HepG2 (cell line): ENCODE measurements around the gene GREM1. TPM values are rescaled to one million over a fixed set of nuclear protein-coding genes. Genes with fewer than 3 reads are reported as not detected.

Source experiments
- ATAC-seq: fragments of 200-7000 bp; cut with Tn5 transposase; 3 replicates; pipeline ENCODE4 v1.9.1; 2020; ENCODE audit warnings: mild to moderate bottlenecking, moderate library complexity
- BruUV-seq: library from RNA; stranded (reverse); fragments of 400-500 nt; replicated peaks from 2 replicates; lab custom pipeline; 2021; lab: Mats Ljungman, UMichigan
- CTCF ChIA-PET: fragments of 300-600 bp; formaldehyde crosslinking; extraction: SDS; loops from one replicate; lab custom pipeline; 2021; ENCODE audit warnings: low total read pairs, inconsistent platforms, low intra/inter-chr PET ratio; lab: Yijun Ruan, JAX
- POLR2A ChIA-PET: fragments of 350-600 bp; sonication (Branson Sonifier 250); formaldehyde crosslinking; loops from one replicate; lab custom pipeline; 2020; ENCODE audit warnings: antibody characterized with exemption, inconsistent platforms; lab: Yijun Ruan, JAX
- DNase-seq: peaks from one replicate; pipeline ENCODE4 v3.0.0-alpha.2; 2015; ENCODE audit warnings: low spot score
- FAIRE-seq: peaks from 3 replicates; lab custom pipeline; 2011; peaks lifted over from hg19 to GRCh38; lab: Jason Lieb, UNC
- H2AFZ ChIP-seq: one replicate; pipeline ENCODE4 v1.6.1; 2011; ENCODE audit warnings: low read length, inconsistent platforms
- H3K27ac ChIP-seq: fragments of 300-600 bp; 3 replicates; pipeline ENCODE4 v1.8.0; 2011; ENCODE audit warnings: mixed run types, mild to moderate bottlenecking, mixed read lengths, low read length, inconsistent platforms; ENCODE audit not compliant: insufficient read depth; ENCODE audit errors: extremely low read length
- H3K27me3 ChIP-seq, 2 experiments: fragments of 200-600 bp in 1 of 2; 2 replicates in 1 of 2; 3 replicates in 1 of 2; pipeline versions ENCODE4 v1.6.0 to v1.8.0; 2011; ENCODE audit warnings: low read length in 2 of 2, mild to moderate bottlenecking in 2 of 2, moderate library complexity in 2 of 2, inconsistent platforms in 1 of 2; ENCODE audit not compliant: insufficient read depth in 2 of 2, control insufficient read depth in 1 of 2
- H3K36me3 ChIP-seq, 2 experiments: fragments of 200-600 bp in 1 of 2; replicated peaks in 1 of 2; 2 replicates in 1 of 2; 3 replicates in 1 of 2; pipeline versions ENCODE4 v1.5.1 to v1.8.0; 2011; ENCODE audit warnings: low read length in 2 of 2, inconsistent platforms in 1 of 2; ENCODE audit not compliant: insufficient read depth in 2 of 2, control insufficient read depth in 1 of 2
- H3K4me1 ChIP-seq: 2 replicates; pipeline ENCODE4 v1.5.1; 2012; ENCODE audit warnings: low read length, inconsistent platforms; ENCODE audit not compliant: insufficient read depth
- H3K4me2 ChIP-seq: 2 replicates; pipeline ENCODE4 v1.6.0; 2011; ENCODE audit warnings: low read depth, low read length, inconsistent platforms
- H3K4me3 ChIP-seq, 3 experiments: fragments of 200-600 bp in 1 of 3; sonication (generic), shearing (Covaris generic) in 1 of 3; replicated peaks in 1 of 3; 2 replicates each; pipeline ENCODE4 v1.5.1; 2011 to 2016; ENCODE audit warnings: low read length in 3 of 3, inconsistent platforms in 2 of 3, low read depth in 2 of 3, mild to moderate bottlenecking in 2 of 3, control low read depth in 1 of 3, mixed read lengths in 1 of 3; ENCODE audit not compliant: insufficient read depth in 1 of 3
- H3K79me2 ChIP-seq: one replicate; pipeline ENCODE4 v1.6.1; 2011; ENCODE audit warnings: low read length, inconsistent platforms; ENCODE audit not compliant: insufficient read depth
- H3K9ac ChIP-seq: 2 replicates; pipeline ENCODE4 v1.6.0; 2011; ENCODE audit warnings: mild to moderate bottlenecking, low read depth, low read length, inconsistent platforms; ENCODE audit not compliant: insufficient read depth
- H3K9me3 ChIP-seq: 2 replicates; pipeline ENCODE4 v1.5.1; 2012; ENCODE audit warnings: mild to moderate bottlenecking, low read length
- H4K20me1 ChIP-seq: 2 replicates; pipeline ENCODE4 v1.6.0; 2011; ENCODE audit warnings: inconsistent platforms, mild to moderate bottlenecking, low read length, moderate library complexity; ENCODE audit not compliant: insufficient read depth
- EP300 ChIP-seq, 3 experiments: sonication (generic) in 1 of 3; formaldehyde crosslinking in 1 of 3; IDR thresholded peaks; 2 replicates each; pipeline versions ENCODE4 v1.5.1 to v1.6.1; 2011 to 2020; ENCODE audit warnings: low read depth in 2 of 3, low read length in 2 of 3, borderline replicate concordance in 1 of 3, improper control_type of control experiment in 1 of 3, mild to moderate bottlenecking in 1 of 3, missing genetic modification reagents in 1 of 3, moderate library complexity in 1 of 3
- FOSL2 ChIP-seq: sonication (generic); formaldehyde crosslinking; IDR thresholded peaks from 2 replicates; pipeline ENCODE4 v1.4.0; 2020; ENCODE audit warnings: missing genetic modification reagents
- HMG20A ChIP-seq: IDR thresholded peaks from 2 replicates; pipeline ENCODE4 v1.6.1; 2016; ENCODE audit warnings: borderline replicate concordance
- HNF4A ChIP-seq: sonication (generic); formaldehyde crosslinking; IDR thresholded peaks from 2 replicates; pipeline ENCODE4 v1.4.0; 2020; ENCODE audit warnings: missing genetic modification reagents
- SOX13 ChIP-seq, 3 experiments: fragments of 450-650 bp in 1 of 3; sonication (generic) in 1 of 3; formaldehyde crosslinking in 1 of 3; IDR thresholded peaks in 2 of 3; conservative IDR thresholded peaks in 1 of 3; 2 replicates each; pipeline versions ENCODE4 v1.5.0 to v1.6.1; 2016 to 2020; ENCODE audit warnings: antibody characterized with exemption in 1 of 3, mild to moderate bottlenecking in 1 of 3, missing compliant biosample characterization in 1 of 3, missing genetic modification reagents in 1 of 3, moderate library complexity in 1 of 3
- ZNF326 ChIP-seq: sonication (generic); formaldehyde crosslinking; IDR thresholded peaks from 2 replicates; pipeline ENCODE4 v1.4.0; 2020; ENCODE audit warnings: missing genetic modification reagents, borderline replicate concordance
- ZNF367 ChIP-seq: sonication (generic); formaldehyde crosslinking; IDR thresholded peaks from 2 replicates; pipeline ENCODE4 v1.4.0; 2020; ENCODE audit warnings: missing genetic modification reagents, borderline replicate concordance
- ZNF446 ChIP-seq: sonication (generic); formaldehyde crosslinking; IDR thresholded peaks from 2 replicates; pipeline ENCODE4 v1.5.0; 2020; ENCODE audit warnings: mild to moderate bottlenecking, missing genetic modification reagents
- ZNF574 ChIP-seq: sonication (generic); formaldehyde crosslinking; IDR thresholded peaks from 2 replicates; pipeline ENCODE4 v1.4.0; 2020; ENCODE audit warnings: missing genetic modification reagents
- WGBS: methylation state at CpG from one replicate; pipeline ENCODE4 v1.1.6; 2017; ENCODE audit warnings: low lambda C conversion rate; 5-methylcytosine and 5-hydroxymethylcytosine counted together
- in situ Hi-C: cut with HindIII; loops from 2 replicates; pipeline ENCODE4 v1.10.0; 2017; ENCODE audit warnings: low pct_unique_long_range_greater_than_20kb; ENCODE audit not compliant: extremely low pct_ligation_motif_present
- intact Hi-C: fragments of 100-400 bp; cut with micrococcal nuclease; formaldehyde crosslinking; loops from one replicate; pipeline ENCODE4 v1.10.0; 2022; ENCODE audit not compliant: unreplicated experiment
- polyA plus RNA-seq, 8 experiments: library from polyadenylated mRNA; depleted of rRNA in 3 of 8; stranded (reverse) in 7 of 8; unstranded in 1 of 8; fragments of >200 nt; fragmentation: Illumina TruSeq in 4 of 8; extraction: Trizol in 4 of 8; gene quantifications; 2 replicates each; pipeline versions ENCODE4 v1.2.1 to v1.2.3, GENCODE V29; 2011 to 2016; ENCODE audit warnings: low read depth in 4 of 8, missing spikeins in 1 of 8, mixed read lengths in 1 of 8; ENCODE audit not compliant: insufficient read depth in 1 of 8
- total RNA-seq, 5 experiments: library from RNA; depleted of rRNA; stranded (reverse); fragments of >200 nt; fragmentation: Illumina TruSeq; extraction: Trizol; gene quantifications; 2 replicates each; pipeline ENCODE4 v1.2.3, GENCODE V29; 2016; ENCODE audit warnings: low read depth in 1 of 5

GREM1 gene
- total and polyA plus RNA-seq, 2 of the 13 experiments (the other 11 are each of a cell fraction or from before 2014, with no cell fraction given) = 0.02 to 0.08 TPM

- TF ChIP-seq EP300 (IDR thresholded peaks at IDR 0.05; ENCODE audit: low read depth in 2 of 2, low read length in 2 of 2) = peak in 1 of 2 experiments; percentile 33; a peak in 1 of 4 replicates
- TF ChIP-seq EP300 (CRISPR knock-in tag; IDR thresholded peaks at IDR 0.05; ENCODE audit: borderline replicate concordance) = no peak
- 0 out of 2 replicates have a peak, but pooled peaks have one; percentile 25 for TF ChIP-seq HMG20A (CRISPR knock-in tag)
- peak; percentile 69 for TF ChIP-seq HNF4A (CRISPR knock-in tag)
Measured at GRCh38 chr15:32767236-32767635, 49.4 kb downstream of the GREM1 start (continued).

- ATAC-seq (no peak), DNase-seq (peak; percentile 38), FAIRE-seq (no peak)
- in situ Hi-C loops (no loop called here), intact Hi-C loops (loop anchor here (5.0 kb wide), 1 partner anchor 117 kb away; no protein-coding TSS in a partner anchor)
- no peaks in the 10 kb centered on the region for H3K9me3 ChIP-seq
- CTCF ChIA-PET = no interaction called here
- H3K4me3 ChIP-seq = no peak overlapping the region
- H3K79me2 ChIP-seq = no peaks in the 10 kb centered on the region
- no peaks in the 10 kb centered on the region for H4K20me1 ChIP-seq
- no peak overlapping the region for H2AFZ ChIP-seq
- no peak overlapping the region for H3K27ac ChIP-seq
- no peaks in the 10 kb centered on the region for H3K36me3 ChIP-seq
- H3K27me3 ChIP-seq = no peaks in the 10 kb centered on the region
- TF ChIP-seq ZNF326 (CRISPR knock-in tag) (no peak), ZNF367 (CRISPR knock-in tag) (no peak), FOSL2 (CRISPR knock-in tag) (peak; percentile 78), ZNF574 (CRISPR knock-in tag) (no peak), ZNF446 (CRISPR knock-in tag) (no peak), SOX13 (IDR thresholded peaks at IDR 0.05) (no peak), SOX13 (CRISPR knock-in tag; conservative IDR thresholded peaks at IDR 0.05 in 1 of 2, IDR thresholded peaks at IDR 0.05 in 1 of 2) (peak in 1 of 2 experiments; percentile 52; a peak in 2 of 4 replicates)
- no TSS peak for BruUV-seq
- no peak overlapping the region for H3K4me2 ChIP-seq
- no peaks in the 10 kb centered on the region for H3K4me1 ChIP-seq
- WGBS = 34% methylated on average over 4 of the region's 4 CpGs
- POLR2A ChIA-PET = no interaction called here
- H3K9ac ChIP-seq = no peak overlapping the region
Measured at GRCh38 chr15:32774022-32774421, 56.2 kb downstream of the GREM1 start.
